H1 (cell line): ENCODE measurements around the gene RNF225. TPM values are rescaled to one million over a fixed set of nuclear protein-coding genes. Genes with fewer than 3 reads are reported as not detected.

Source experiments
- CTCF ChIA-PET: fragments of 300-600 bp; sonication (Branson Sonifier 250); formaldehyde crosslinking; loops from one replicate; lab custom pipeline; 2021; ENCODE audit not compliant: partially characterized antibody; lab: Charles Lee
- POLR2A ChIA-PET: fragments of 300-600 bp; sonication (Branson Sonifier 250); formaldehyde crosslinking; loops from one replicate; lab custom pipeline; 2021; ENCODE audit warnings: inconsistent platforms; ENCODE audit not compliant: partially characterized antibody; lab: Charles Lee
- DNase-seq, 2 experiments: peaks; one replicate each; pipeline versions ENCODE4 v3.0.0 to v3.0.0-alpha.2; 2010 to 2022; ENCODE audit warnings: low spot score in 2 of 2, low read depth in 1 of 2, mixed read lengths in 1 of 2
- FAIRE-seq: peaks from 2 replicates; lab custom pipeline; 2011; peaks lifted over from hg19 to GRCh38; lab: Jason Lieb, UNC
- H2AFZ ChIP-seq: 2 replicates; pipeline ENCODE4 v1.8.1; 2012; ENCODE audit warnings: low read length, inconsistent platforms
- H2AK5ac ChIP-seq: 2 replicates; pipeline ENCODE4 v1.6.1; 2013; ENCODE audit warnings: low read depth, low read length
- H2BK120ac ChIP-seq: replicated peaks from 2 replicates; pipeline ENCODE3; 2013; ENCODE audit warnings: low read depth, low read length, inconsistent platforms
- H2BK12ac ChIP-seq: 2 replicates; pipeline ENCODE4 v1.6.1; 2013; ENCODE audit warnings: low read depth, low read length
- H2BK15ac ChIP-seq: 2 replicates; pipeline ENCODE4 v1.6.1; 2013; ENCODE audit warnings: low read length
- H2BK20ac ChIP-seq: 2 replicates; pipeline ENCODE4 v1.6.1; 2013; ENCODE audit warnings: low read length
- H2BK5ac ChIP-seq: 2 replicates; pipeline ENCODE4 v1.6.1; 2013; ENCODE audit warnings: low read depth, low read length
- H3K14ac ChIP-seq: 2 replicates; pipeline ENCODE4 v1.6.1; 2013; ENCODE audit warnings: inconsistent platforms; ENCODE audit not compliant: insufficient read length
- H3K18ac ChIP-seq: 2 replicates; pipeline ENCODE4 v1.6.1; 2013; ENCODE audit warnings: low read length; ENCODE audit errors: extremely low read depth
- H3K23ac ChIP-seq: 2 replicates; pipeline ENCODE4 v1.6.1; 2013; ENCODE audit warnings: inconsistent platforms; ENCODE audit not compliant: insufficient read length
- H3K23me2 ChIP-seq: 2 replicates; pipeline ENCODE4 v1.6.1; 2013; ENCODE audit warnings: low read depth, low read length
- H3K27ac ChIP-seq: 2 replicates; pipeline ENCODE4 v1.6.1; 2011; ENCODE audit warnings: low read depth, low read length, inconsistent platforms
- H3K27me3 ChIP-seq, 4 experiments: replicated peaks in 1 of 4; 1 replicate in 1 of 4; 2 replicates in 3 of 4; pipeline versions ENCODE4 v1.6.1 to v1.8.1; 2011 to 2013; ENCODE audit warnings: low read length in 3 of 4, mild to moderate bottlenecking in 3 of 4, inconsistent platforms in 2 of 4, mixed read lengths in 2 of 4, moderate library complexity in 1 of 4; ENCODE audit not compliant: control insufficient read depth in 3 of 4, insufficient read depth in 3 of 4; ENCODE audit errors: extremely low read depth in 1 of 4
- H3K36me3 ChIP-seq, 4 experiments: 2 replicates each; pipeline versions ENCODE4 v1.6.1 to v1.8.1; 2011 to 2013; ENCODE audit warnings: mild to moderate bottlenecking in 4 of 4, low read length in 3 of 4, moderate library complexity in 2 of 4, control low read depth in 1 of 4, inconsistent platforms in 1 of 4; ENCODE audit not compliant: insufficient read depth in 4 of 4, control insufficient read depth in 2 of 4
- H3K4ac ChIP-seq: replicated peaks from 2 replicates; pipeline ENCODE3; 2013; ENCODE audit warnings: low read length, low read depth, mixed read lengths, inconsistent platforms; ENCODE audit not compliant: insufficient read length
- H3K4me1 ChIP-seq, 4 experiments: replicated peaks in 1 of 4; 1 replicate in 1 of 4; 2 replicates in 3 of 4; pipeline versions ENCODE4 v1.6.1 to v1.8.1; 2011 to 2013; ENCODE audit warnings: low read length in 3 of 4, inconsistent platforms in 2 of 4, mixed read lengths in 1 of 4; ENCODE audit not compliant: insufficient read depth in 4 of 4, control insufficient read depth in 3 of 4
- H3K4me2 ChIP-seq, 2 experiments: 2 replicates each; pipeline versions ENCODE4 v1.6.1 to v1.8.1; 2011 to 2013; ENCODE audit warnings: low read depth in 2 of 2, low read length in 2 of 2, control low read depth in 1 of 2, inconsistent platforms in 1 of 2, mild to moderate bottlenecking in 1 of 2; ENCODE audit not compliant: insufficient read depth in 1 of 2
- H3K4me3 ChIP-seq, 4 experiments: fragments of 200-600, 300-600 bp in 1 of 4; sonication (generic), shearing (Covaris generic), sonication (Bioruptor Twin) in 1 of 4; 2 replicates each; pipeline versions ENCODE4 v1.5.1 to v1.8.1; 2011 to 2016; ENCODE audit warnings: low read length in 4 of 4, low read depth in 3 of 4, control low read depth in 2 of 4, inconsistent platforms in 2 of 4, mild to moderate bottlenecking in 2 of 4, mixed read lengths in 1 of 4, moderate library complexity in 1 of 4; ENCODE audit not compliant: insufficient read depth in 2 of 4; ENCODE audit errors: extremely low read depth in 1 of 4
- H3K56ac ChIP-seq: replicated peaks from 2 replicates; pipeline ENCODE3; 2013; ENCODE audit warnings: low read depth, mild to moderate bottlenecking, mixed read lengths, low read length, inconsistent platforms; ENCODE audit not compliant: insufficient read length
- H3K79me1 ChIP-seq: 2 replicates; pipeline ENCODE4 v1.6.1; 2013; ENCODE audit warnings: low read depth, low read length, control low read depth
- H3K79me2 ChIP-seq, 2 experiments: 2 replicates each; pipeline versions ENCODE4 v1.6.1 to v1.8.1; 2012 to 2013; ENCODE audit warnings: low read length in 2 of 2, mild to moderate bottlenecking in 2 of 2, inconsistent platforms in 1 of 2; ENCODE audit not compliant: insufficient read depth in 2 of 2, control insufficient read depth in 1 of 2
- H3K9ac ChIP-seq, 4 experiments: replicated peaks in 1 of 4; 1 replicate in 1 of 4; 2 replicates in 3 of 4; pipeline versions ENCODE4 v1.6.1 to v1.8.1; 2011 to 2013; ENCODE audit warnings: low read depth in 3 of 4, low read length in 3 of 4, control low read depth in 2 of 4, mild to moderate bottlenecking in 2 of 4, moderate library complexity in 2 of 4, inconsistent platforms in 1 of 4; ENCODE audit errors: extremely low read depth in 1 of 4
- H3K9me3 ChIP-seq, 2 experiments: 2 replicates each; pipeline versions ENCODE4 v1.6.1 to v1.8.1; 2012 to 2013; ENCODE audit warnings: mild to moderate bottlenecking in 2 of 2, moderate library complexity in 2 of 2, control low read depth in 1 of 2, inconsistent platforms in 1 of 2, low read depth in 1 of 2, low read length in 1 of 2, mixed read lengths in 1 of 2; ENCODE audit not compliant: insufficient read depth in 2 of 2
- H4K20me1 ChIP-seq, 2 experiments: replicated peaks in 1 of 2; 2 replicates each; pipeline versions ENCODE3 to v1.8.1; 2011 to 2013; ENCODE audit warnings: inconsistent platforms in 2 of 2, low read length in 2 of 2, mild to moderate bottlenecking in 1 of 2; ENCODE audit not compliant: insufficient read depth in 2 of 2, control insufficient read depth in 1 of 2
- H4K5ac ChIP-seq: 2 replicates; pipeline ENCODE4 v1.6.1; 2013; ENCODE audit warnings: low read length, low read depth, mixed read lengths, inconsistent platforms; ENCODE audit not compliant: insufficient read length
- H4K8ac ChIP-seq: 2 replicates; pipeline ENCODE4 v1.8.0; 2013; ENCODE audit warnings: mild to moderate bottlenecking, moderate library complexity, low read length, inconsistent platforms; ENCODE audit not compliant: insufficient read depth; ENCODE audit errors: extremely low read depth
- H4K91ac ChIP-seq: replicated peaks from 2 replicates; pipeline ENCODE3; 2013; ENCODE audit warnings: low read length, mixed read lengths, inconsistent platforms; ENCODE audit not compliant: insufficient read length
- CHD2 ChIP-seq: IDR thresholded peaks from 2 replicates; pipeline ENCODE4 v1.6.1; 2012; ENCODE audit warnings: low read length, improper control_type of control experiment
- GABPA ChIP-seq: IDR thresholded peaks from 2 replicates; pipeline ENCODE4 v1.6.1; 2011; ENCODE audit warnings: mild to moderate bottlenecking, low read length, moderate library complexity, borderline replicate concordance; ENCODE audit not compliant: insufficient read depth
- KDM4A ChIP-seq: IDR thresholded peaks from one replicate; pipeline ENCODE4 v1.7.1; 2012; ENCODE audit warnings: low read depth, mild to moderate bottlenecking, moderate library complexity, low read length, inconsistent platforms; ENCODE audit not compliant: severe bottlenecking
- SP2 ChIP-seq: IDR thresholded peaks from 2 replicates; pipeline ENCODE4 v1.6.1; 2012; ENCODE audit warnings: mild to moderate bottlenecking, low read length, inconsistent platforms
- WGBS, 2 experiments: shearing (Covaris generic) in 1 of 2; methylation state at CpG; one replicate each; pipeline versions ENCODE4 v1.1.6 to v1.1.7; 2013 to 2015; ENCODE audit warnings: low lambda C conversion rate in 2 of 2, mixed read lengths in 2 of 2, inconsistent platforms in 1 of 2, low coverage in 1 of 2, missing lambda C conversion rate in 1 of 2; ENCODE audit not compliant: insufficient replicate concordance in 2 of 2, insufficient coverage in 1 of 2, insufficient read length in 1 of 2; ENCODE audit errors: extremely low coverage in 1 of 2, missing lambda C conversion rate in 1 of 2; 5-methylcytosine and 5-hydroxymethylcytosine counted together
- polyA plus RNA-seq, 7 experiments: library from polyadenylated mRNA; depleted of rRNA in 3 of 7; stranded (reverse) in 5 of 7; unstranded in 2 of 7; fragments of >200 nt in 5 of 7; fragments of 200-250 nt in 2 of 7; gene quantifications; 1 replicate in 5 of 7; 2 replicates in 1 of 7; 4 replicates in 1 of 7; pipeline versions ENCODE4 v1.2.1 to v1.2.3, GENCODE V29; 2011 to 2013; ENCODE audit warnings: missing spikeins in 2 of 7, mixed read lengths in 2 of 7
- total RNA-seq: library from RNA; stranded (reverse); fragmentation: NEBNext Ultra II Directional; extraction: Animal tissue kit (Norgen Biotek cat#: 25700); gene quantifications from 2 replicates; pipeline ENCODE4 v1.2.1, GENCODE V29; 2021

The RNF225 gene
- total and polyA plus RNA-seq, 2 of the 8 experiments (the other 6 are each of a cell fraction or from before 2014, with no cell fraction given): 0.17 to 1.0 TPM

DNA sequence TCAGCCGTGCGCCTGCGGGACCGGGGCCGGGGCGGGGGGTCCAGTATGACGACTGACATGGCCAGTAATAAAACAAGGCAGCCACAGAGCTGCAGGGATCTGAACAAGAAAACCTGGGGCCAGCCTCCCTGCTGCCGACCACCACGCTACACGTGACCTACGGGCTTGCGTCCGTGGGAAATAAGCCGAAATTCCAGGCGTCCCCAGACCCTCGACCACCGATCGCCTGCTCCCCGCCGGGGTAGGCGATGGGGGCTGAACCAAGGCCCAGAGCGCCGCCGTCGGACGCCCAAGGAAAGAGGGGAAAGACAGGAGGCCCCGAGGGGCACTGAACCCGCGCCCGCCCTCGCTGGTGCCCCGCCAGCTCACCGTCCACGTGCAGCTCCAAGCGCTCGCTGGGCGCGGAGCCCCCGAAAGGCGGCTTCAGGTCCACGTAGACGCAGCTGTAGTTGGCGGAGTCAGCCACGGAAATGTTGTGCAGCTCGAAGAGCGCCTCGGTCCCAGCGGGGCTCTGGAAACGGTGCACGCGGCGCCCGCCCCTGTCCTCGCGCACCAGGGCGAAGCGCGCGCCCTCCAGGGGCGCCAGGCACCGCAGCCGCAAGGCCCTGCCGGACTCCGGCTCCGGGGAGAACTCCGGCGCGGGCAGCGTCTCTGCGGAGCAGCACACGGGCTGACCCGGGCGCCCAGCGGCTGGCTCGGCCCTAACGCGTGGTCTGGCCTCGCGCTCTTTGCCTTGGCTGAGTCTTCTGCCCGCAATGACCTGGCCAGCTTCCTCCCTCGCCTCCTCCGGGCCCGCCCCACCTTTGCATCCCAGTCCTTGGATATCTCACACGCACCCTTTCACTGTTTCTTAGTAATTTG, 45.2 kb upstream of the RNF225 start:
- H3K23me2 ChIP-seq: peaks cover 9% of the 10 kb centered on the region
- H2BK20ac ChIP-seq: no peak overlapping the region
- ChIA-PET POLR2A (interaction anchor here (1.1 to 11.4 kb wide), 2 partner anchors 12 to 118 kb away, joined by 3 to 102 read pairs; partner anchors contain the start of gene ZNF497), CTCF (interaction anchor here (0.6 to 2.9 kb wide), 5 partner anchors 11 to 131 kb away, joined by 3 to 14 read pairs (median 3); partner anchors contain the start of gene ZNF497)
- H2AK5ac ChIP-seq: no peak overlapping the region
- no peaks in the 10 kb centered on the region for H3K79me1 ChIP-seq
- no peak overlapping the region for H3K4ac ChIP-seq
- no peaks in the 10 kb centered on the region for H3K9me3 ChIP-seq
- no peak overlapping the region for H2BK12ac ChIP-seq
- no peaks in the 10 kb centered on the region for H3K79me2 ChIP-seq
- no peak overlapping the region for H3K4me3 ChIP-seq
- no peak for FAIRE-seq
- no peak overlapping the region for H3K9ac ChIP-seq
- no peak overlapping the region for H4K91ac ChIP-seq
- WGBS, 2 experiments: 95% methylated on average over 60 of the region's 84 CpGs; no CpG with 5 or more reads in 1 of the 2 experiments
- no peak overlapping the region for H3K14ac ChIP-seq
- no peak overlapping the region for H3K23ac ChIP-seq
- no peak overlapping the region for H2AFZ ChIP-seq
- no peak overlapping the region for H3K18ac ChIP-seq
- 0 out of 7 replicates have a peak, but pooled peaks cover 0 to 3% (median 0%) of the 10 kb centered on the region in 4 experiments for H3K27me3 ChIP-seq
- no peak overlapping the region for H4K5ac ChIP-seq
- H3K4me1 ChIP-seq: no peaks in the 10 kb centered on the region; a peak in 1 of 7 replicates
- no peak overlapping the region for H2BK15ac ChIP-seq
- H2BK5ac ChIP-seq: no peak overlapping the region
- H3K56ac ChIP-seq: no peak overlapping the region
- H3K4me2 ChIP-seq: no peak overlapping the region
- no peak overlapping the region for H2BK120ac ChIP-seq
- DNase-seq: no peak
- H4K20me1 ChIP-seq: peaks cover 0 to 3% of the 10 kb centered on the region in 2 experiments
- no peak overlapping the region for H3K27ac ChIP-seq
- no peaks in the 10 kb centered on the region for H3K36me3 ChIP-seq
- TF ChIP-seq SP2 (no peak), CHD2 (no peak), GABPA (0 out of 2 replicates have a peak, but pooled peaks have one; percentile 26), KDM4A (no peak)
- peak overlapping the region; percentile 68; the same call in 1 of the 2 replicates for H4K8ac ChIP-seq
